K562 (cell line): ENCODE measurements around the gene LAGE3. TPM values are rescaled to one million over a fixed set of nuclear protein-coding genes. Genes with fewer than 3 reads are reported as not detected.

Source experiments
- ARID1B ChIP-seq: fragments of 450-650 bp; IDR thresholded peaks from 2 replicates; pipeline ENCODE4 v1.6.1; 2016; ENCODE audit warnings: antibody characterized with exemption, mild to moderate bottlenecking, inconsistent platforms
- CBX8 ChIP-seq: fragments of 200-600 bp; sonication (generic); IDR thresholded peaks from 2 replicates; pipeline ENCODE4 v1.6.1; 2012; ENCODE audit warnings: borderline replicate concordance, mixed run types, low read depth, mild to moderate bottlenecking, moderate library complexity, mixed read lengths, low read length, control low read depth, inconsistent platforms; ENCODE audit not compliant: poor library complexity, severe bottlenecking; ENCODE audit errors: extremely low read depth
- COPS2 ChIP-seq: fragments of 450-650 bp; conservative IDR thresholded peaks from 2 replicates; pipeline ENCODE4 v1.6.1; 2016; ENCODE audit warnings: mild to moderate bottlenecking, moderate library complexity
- HEY1 ChIP-seq: fragments of 250-450 bp; sonication (Bioruptor Pico); IDR thresholded peaks from 2 replicates; pipeline ENCODE4 v1.5.0; 2020; ENCODE audit warnings: mild to moderate bottlenecking, moderate library complexity, borderline replicate concordance
- HNRNPL ChIP-seq: fragments of 200-400 bp; formaldehyde crosslinking; IDR thresholded peaks from 2 replicates; pipeline ENCODE4 v1.6.1; 2017; ENCODE audit warnings: low read depth, mild to moderate bottlenecking, low read length
- MTA2 ChIP-seq: fragments of 450-650 bp; IDR thresholded peaks from 2 replicates; pipeline ENCODE4 v1.6.1; 2016; ENCODE audit warnings: low read depth
- NONO ChIP-seq, 2 experiments: fragments of 200-400 bp in 1 of 2; fragments of 450-650 bp in 1 of 2; formaldehyde crosslinking in 1 of 2; IDR thresholded peaks; 2 replicates each; pipeline ENCODE4 v1.6.1; 2017; ENCODE audit warnings: low read depth in 2 of 2, mild to moderate bottlenecking in 2 of 2, moderate library complexity in 2 of 2, low read length in 1 of 2
- POLR2AphosphoS2 ChIP-seq: IDR thresholded peaks from 2 replicates; pipeline ENCODE4 v1.6.1; 2012; ENCODE audit warnings: low read length, improper control_type of control experiment
- TCF7 ChIP-seq: sonication (generic); IDR thresholded peaks from 2 replicates; pipeline ENCODE4 v1.6.1; 2016; ENCODE audit warnings: antibody characterized with exemption, borderline replicate concordance
- THAP7 ChIP-seq: fragments of 250-450 bp; sonication (Bioruptor Pico); IDR thresholded peaks from 2 replicates; pipeline ENCODE4 v1.5.0; 2021
- U2AF1 ChIP-seq: fragments of 200-400 bp; formaldehyde crosslinking; optimal IDR thresholded peaks from 2 replicates; pipeline ENCODE3; 2017; ENCODE audit warnings: mild to moderate bottlenecking, low read depth, low read length, moderate library complexity
- ZFP91 ChIP-seq: sonication (generic); formaldehyde crosslinking; IDR thresholded peaks from 2 replicates; pipeline ENCODE4 v1.8.0; 2022; ENCODE audit warnings: mild to moderate bottlenecking, missing genetic modification reagents
- ZNF165 ChIP-seq: fragments of 250-450 bp; sonication (Bioruptor Pico); IDR thresholded peaks from 2 replicates; pipeline ENCODE4 v1.4.0; 2020; ENCODE audit warnings: borderline replicate concordance
- ZNF609 ChIP-seq: sonication (generic); formaldehyde crosslinking; IDR thresholded peaks from 2 replicates; pipeline ENCODE4 v1.8.1; 2023; ENCODE audit warnings: missing genetic modification reagents, mild to moderate bottlenecking, borderline replicate concordance
- ZNF766 ChIP-seq: fragments of 200-800 bp; sonication (Bioruptor generic); conservative IDR thresholded peaks from 2 replicates; pipeline ENCODE4 v1.6.1; 2016; ENCODE audit warnings: missing genetic modification characterization, missing compliant biosample characterization
- polyA plus RNA-seq, 8 experiments: library from polyadenylated mRNA; depleted of rRNA in 4 of 8; stranded (reverse) in 5 of 8; unstranded in 3 of 8; fragments of >200 nt; fragmentation: Nextera tagmentation in 2 of 8; fragmentation: Illumina TruSeq in 1 of 8; extraction: Ambion mirVana in 2 of 8; extraction: Trizol in 1 of 8; gene quantifications; 2 replicates each; pipeline versions ENCODE4 v1.2.1 to v1.2.3, GENCODE V29; 2011 to 2014; ENCODE audit warnings: inconsistent platforms in 1 of 8, missing spikeins in 1 of 8
- total RNA-seq, 7 experiments: library from RNA; depleted of rRNA in 6 of 7; stranded (reverse); fragments of >200 nt in 6 of 7; fragmentation: Illumina TruSeq in 2 of 7; extraction: Trizol in 2 of 7; gene quantifications; 2 replicates each; pipeline versions ENCODE4 v1.2.1 to v1.2.3, GENCODE V29; 2011 to 2021; ENCODE audit warnings: low replicate concordance in 1 of 7

Gene LAGE3
- total and polyA plus RNA-seq, 9 of the 15 experiments (the other 6 are each of a cell fraction or from before 2014, with no cell fraction given), result 28.2 to 125 (median 35.8) TPM

- TF ChIP-seq CBX8 (no peak), MTA2 (no peak), ZFP91 (CRISPR knock-in tag) (no peak), HEY1 (CRISPR knock-in tag) (no peak), ZNF609 (CRISPR knock-in tag) (0 out of 2 replicates have a peak, but pooled peaks have one; percentile 31), HNRNPL (no peak), ZNF165 (CRISPR knock-in tag) (no peak), COPS2 (no peak), TCF7 (no peak), U2AF1 (no peak), ARID1B (no peak), THAP7 (CRISPR knock-in tag) (no peak; the same call in 1 of the 2 replicates), NONO (IDR thresholded peaks at IDR 0.05; ENCODE audit: low read depth in 2 of 2, low read length in 1 of 2) (peak in 1 of 2 experiments; percentile 48; a peak in 1 of 4 replicates), POLR2AphosphoS2 (no peak), ZNF766 (CRISPR knock-in tag) (peak; percentile 52; the same call in 1 of the 2 replicates)
Observed at GRCh38 chrX:154478728-154479622, at the start of gene LAGE3 (continued).
